HG02798 (cell line): ENCODE results near the gene TNRC18.

Experiments used
- ATAC-seq: cut with Tn5 transposase; IDR thresholded peaks from one replicate; pipeline ENCODE4 v1.9.1; 2021; ENCODE audit warnings: mild to moderate bottlenecking; ENCODE audit not compliant: unreplicated experiment, poor library complexity

Gene TNRC18

DNA sequence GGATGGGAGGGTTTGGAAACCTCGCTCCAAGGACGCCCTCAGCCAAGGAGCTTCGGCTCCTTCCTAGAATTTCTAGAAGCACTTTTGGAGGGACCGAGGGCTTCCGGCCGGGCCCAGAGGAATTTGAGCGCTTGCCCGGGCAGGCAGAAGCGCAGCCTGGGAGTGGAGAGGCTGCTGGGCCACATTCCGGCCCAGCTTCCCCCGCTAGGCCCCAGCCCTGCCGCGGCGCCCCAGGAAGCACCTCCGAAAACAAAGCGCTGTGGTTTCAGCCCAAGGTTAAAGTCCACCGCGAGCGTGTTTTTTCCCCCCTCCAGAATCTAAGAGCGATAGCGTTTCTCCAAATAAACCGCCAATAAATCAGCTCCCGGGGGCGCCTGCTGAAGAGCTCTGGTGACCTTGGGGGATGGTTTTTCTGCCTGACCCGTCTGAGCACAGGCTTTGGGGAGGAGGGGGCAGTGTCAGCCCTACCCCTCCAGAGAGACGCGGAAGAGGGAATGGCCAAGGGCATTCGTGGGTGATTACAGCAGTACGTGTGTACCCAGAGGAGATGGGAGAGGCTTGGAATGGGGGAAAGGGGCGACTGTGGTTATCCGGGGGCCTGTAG lies 5.7 kb upstream of the TNRC18 start:
- ATAC-seq = peak; percentile 31

- ATAC-seq = no peak
Observed at GRCh38 chr7:5428478-5429252, 5.0 kb upstream of the TNRC18 start.

DNA sequence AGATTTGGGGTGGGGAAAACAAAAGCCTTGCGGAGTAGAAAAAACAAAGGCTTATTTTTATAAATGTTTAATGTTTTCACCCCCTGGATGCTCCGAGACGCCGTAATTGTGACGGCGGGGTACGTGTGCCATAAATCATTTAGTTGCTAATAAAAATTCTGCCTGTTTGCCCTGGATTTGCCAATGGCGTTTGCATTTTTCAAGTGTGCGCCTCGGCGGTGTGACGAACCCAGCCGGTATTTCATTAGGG lies 2.5 kb upstream of the TNRC18 start:
- ATAC-seq = no peak

DNA sequence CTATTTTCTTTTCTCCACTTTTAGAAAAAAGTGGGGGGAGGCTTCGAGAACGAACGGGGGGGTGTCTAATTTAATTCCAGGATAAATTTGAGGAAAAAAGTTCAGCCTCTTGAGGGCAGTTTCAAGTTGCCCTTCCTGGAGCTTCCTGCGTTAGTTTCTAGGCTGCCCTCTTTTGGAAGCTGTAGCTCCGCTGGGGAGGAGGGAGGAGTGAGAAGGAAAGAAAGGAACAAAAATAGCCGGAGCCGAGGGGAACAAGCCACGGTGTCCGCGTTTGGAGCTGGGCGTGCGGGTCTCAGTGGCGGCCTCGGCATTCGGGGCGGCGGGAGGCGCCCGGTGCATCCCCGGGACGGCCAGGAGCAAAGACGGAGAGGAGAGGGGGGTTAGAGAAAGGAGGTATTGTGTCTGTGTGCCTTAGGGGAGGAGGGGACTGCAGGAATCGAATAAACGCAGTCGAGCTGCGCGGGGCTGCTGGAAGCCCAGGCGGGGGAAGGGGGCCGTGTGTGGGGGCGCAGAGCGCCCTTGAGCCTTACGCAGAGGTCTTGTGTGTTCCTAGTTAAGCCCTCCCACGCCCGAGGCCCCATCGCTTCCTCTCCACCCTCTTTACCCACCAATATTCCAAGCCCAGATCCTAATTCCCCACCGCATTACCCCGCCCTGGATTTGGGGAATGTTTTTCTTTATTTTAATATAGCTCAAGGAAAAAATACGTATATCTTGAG lies 2.0 kb upstream of the TNRC18 start:
- ATAC-seq = no peak

DNA sequence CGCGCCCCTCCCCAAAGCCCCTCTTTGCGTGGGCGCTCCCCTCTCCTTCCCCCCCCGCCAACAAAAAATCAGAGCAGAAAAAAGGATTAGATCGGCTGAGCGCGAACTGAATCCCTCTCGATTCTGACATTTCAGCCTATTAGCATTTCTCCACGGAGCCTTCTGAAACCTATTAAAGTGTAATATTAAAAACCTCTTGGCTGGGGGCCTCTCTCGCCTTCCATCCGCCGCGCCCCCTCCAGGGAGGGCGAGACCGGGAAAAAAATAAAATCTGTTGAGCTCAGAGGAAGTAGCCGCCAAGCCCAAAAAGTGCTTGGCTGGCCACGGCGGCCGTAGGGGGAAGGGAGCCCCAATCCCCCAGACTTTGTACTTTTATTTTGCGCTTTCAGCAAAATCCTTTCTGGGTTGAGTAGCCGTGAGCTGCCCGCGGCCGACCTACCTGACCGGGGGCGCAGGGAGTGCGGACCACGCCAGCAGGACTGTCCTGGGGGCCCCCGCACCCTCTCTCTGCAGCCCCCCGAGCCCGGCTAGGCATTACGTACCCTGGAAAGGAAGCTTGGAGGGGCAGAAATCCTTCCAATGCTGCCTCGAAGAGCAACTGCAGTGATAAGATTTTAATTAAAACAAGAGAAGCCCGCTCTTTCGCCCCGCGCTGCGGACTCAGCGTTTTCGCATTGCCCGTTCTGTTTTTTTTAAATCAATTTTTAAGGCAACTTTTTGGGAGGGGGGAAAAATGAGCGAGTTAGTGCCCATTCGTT lies 1.3 kb upstream of the TNRC18 start:
- no peak for ATAC-seq

DNA sequence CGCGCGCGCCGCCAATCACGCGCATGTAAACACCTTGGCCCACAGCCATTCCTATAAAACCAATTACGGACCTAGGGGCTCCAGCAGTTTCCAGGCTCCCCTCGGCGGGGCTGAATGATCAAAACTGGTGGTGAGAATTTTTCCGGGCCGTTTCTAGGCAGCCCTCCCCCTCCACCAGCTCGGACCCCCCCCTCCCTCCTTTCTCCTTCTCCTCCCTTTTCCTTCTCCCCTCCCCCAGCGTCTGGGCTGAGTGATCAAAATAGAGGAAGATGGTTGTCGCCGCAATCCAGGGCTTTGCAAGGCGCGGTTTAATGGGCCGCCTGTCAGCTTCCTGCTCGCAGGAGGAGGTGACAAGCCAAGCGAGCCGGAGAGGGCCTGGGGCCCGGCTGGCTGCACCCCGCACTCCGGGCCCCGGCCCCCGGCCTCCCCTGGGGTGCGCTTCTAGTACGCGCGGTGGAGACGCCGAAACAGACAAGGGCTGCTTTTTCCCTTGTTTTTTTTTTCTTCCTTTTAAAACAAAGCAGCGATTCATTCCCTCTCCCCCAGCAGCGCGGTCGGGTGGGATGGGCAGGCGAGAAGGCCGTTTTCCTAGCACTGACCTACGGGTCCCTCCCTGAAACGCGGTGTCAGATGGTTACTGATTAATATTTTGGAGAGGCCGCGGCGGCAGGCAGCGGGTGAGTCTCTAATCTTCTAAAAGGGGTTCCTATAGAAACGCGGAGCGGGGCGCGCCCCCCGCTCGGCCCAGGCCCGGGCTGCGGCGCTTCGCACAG lies 528 bp upstream of the TNRC18 start:
- ATAC-seq = peak; percentile 36

DNA sequence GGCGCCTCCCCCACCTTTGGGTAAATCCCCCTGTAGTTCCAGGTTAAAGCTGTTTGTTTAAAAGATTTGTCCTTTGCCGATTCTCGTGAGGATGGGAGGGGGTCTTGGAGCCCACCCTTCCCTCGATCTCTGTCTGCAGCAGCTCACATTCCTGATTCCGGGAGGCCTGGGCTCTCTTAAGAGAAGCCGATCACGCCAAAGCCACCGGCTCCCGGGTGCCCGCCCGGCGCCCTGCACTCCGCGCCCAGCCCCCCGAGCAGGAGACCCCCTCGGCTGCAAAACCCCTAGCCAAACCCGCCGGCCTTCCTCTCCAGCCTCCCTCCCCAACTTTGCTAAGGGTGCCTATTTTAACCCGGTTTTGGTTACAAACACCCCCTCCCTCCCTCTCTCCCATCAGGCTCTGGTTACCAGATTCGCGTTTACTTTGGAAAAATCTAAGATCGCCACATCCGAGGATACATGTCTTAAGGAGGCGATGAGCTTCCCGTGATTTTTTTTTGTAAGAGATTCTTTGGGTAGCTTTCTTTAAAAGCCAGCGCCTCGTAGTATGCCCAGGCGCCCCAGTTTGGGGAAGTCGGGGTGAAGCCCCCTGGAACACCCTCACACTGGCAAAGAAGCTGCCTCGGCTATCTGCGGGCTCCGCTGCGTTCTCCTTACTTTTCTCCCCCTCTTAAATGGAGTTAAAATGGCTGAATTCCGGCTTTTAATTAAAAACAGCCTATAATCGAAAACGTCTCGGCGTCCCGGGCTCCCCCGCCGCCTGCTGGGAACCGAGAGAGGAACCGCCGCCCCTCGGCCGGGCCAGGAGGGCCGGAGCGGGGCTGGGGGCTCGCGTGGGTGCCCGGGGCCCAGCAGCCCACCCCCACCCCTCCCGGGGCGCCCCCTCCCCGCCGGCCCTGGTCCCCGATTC lies 983 bp downstream of the TNRC18 start:
- ATAC-seq = no peak

GRCh38 chr7:5421714-5422395 lies 1.8 kb downstream of the TNRC18 start:
- ATAC-seq = no peak

GRCh38 chr7:5420881-5421713 lies 2.5 kb downstream of the TNRC18 start:
- ATAC-seq = no peak

GRCh38 chr7:5420067-5420880 lies 3.4 kb downstream of the TNRC18 start:
- no peak for ATAC-seq

- no peak for ATAC-seq
Observed at GRCh38 chr7:5419539-5420066, 4.0 kb downstream of the TNRC18 start.

GRCh38 chr7:5418285-5418582 lies 5.4 kb downstream of the TNRC18 start:
- ATAC-seq = no peak

GRCh38 chr7:5417106-5418071 lies 6.2 kb downstream of the TNRC18 start:
- no peak for ATAC-seq

DNA sequence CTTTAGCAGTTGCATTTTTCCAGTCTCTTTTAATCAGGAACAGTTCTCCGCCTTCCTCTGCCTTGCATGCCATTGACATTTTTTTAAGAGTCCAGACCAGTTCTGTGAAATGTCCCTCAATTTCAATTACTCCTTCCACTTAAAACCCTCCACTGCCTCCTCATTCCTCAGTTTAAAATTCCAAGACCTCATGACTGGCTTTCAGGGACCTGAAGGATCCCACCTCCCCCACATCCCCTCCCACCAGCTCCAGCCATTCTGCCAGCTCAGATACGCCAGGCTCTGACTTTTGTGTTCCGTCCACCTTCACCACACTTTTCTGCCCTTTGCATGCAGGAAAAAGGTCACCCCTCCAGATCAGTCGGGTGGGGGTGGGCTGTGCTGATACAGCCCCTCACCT lies 8.7 kb downstream of the TNRC18 start:
- ATAC-seq = no peak

GRCh38 chr7:5413449-5413786 lies 10.2 kb downstream of the TNRC18 start:
- no peak for ATAC-seq

DNA sequence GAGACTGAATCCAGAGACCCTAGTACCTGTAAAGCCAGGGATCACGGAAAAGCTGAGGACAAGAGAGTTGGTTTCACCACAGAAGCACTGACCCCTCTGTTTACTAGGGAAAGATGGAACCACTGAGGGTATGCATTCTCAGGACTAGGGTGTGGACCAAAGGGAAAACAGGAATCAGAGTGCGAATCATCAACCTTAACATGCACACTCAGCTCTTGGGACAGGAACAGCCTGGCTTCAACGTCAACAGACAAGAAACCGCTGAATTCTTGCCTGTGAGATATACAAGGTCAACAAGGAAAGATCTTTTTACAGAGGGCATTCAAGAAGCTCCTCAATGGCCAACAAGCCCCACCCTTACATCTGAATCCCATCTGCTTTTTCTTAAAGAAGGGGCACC lies 14.9 kb downstream of the TNRC18 start:
- ATAC-seq = no peak
